HCT116 (cell line): ENCODE measurements around the gene GNG7.
"Not testable (repeated sequence)": the region's sequence is repeated elsewhere in the genome, so short reads cannot be mapped to it uniquely, and the experiment has no call there.

ENCODE experiments used
- CTCF ChIP-seq, 3 experiments: fragments of 200-600 bp in 1 of 3; sonication (generic) in 1 of 3; IDR thresholded peaks in 2 of 3; conservative IDR thresholded peaks in 1 of 3; 2 replicates each; pipeline ENCODE4 v1.5.1; 2012 to 2017; ENCODE audit warnings: low read depth in 2 of 3, low read length in 2 of 3, antibody characterized with exemption in 1 of 3, borderline replicate concordance in 1 of 3, control low read depth in 1 of 3, mild to moderate bottlenecking in 1 of 3, mixed read lengths in 1 of 3, mixed run types in 1 of 3, moderate library complexity in 1 of 3; ENCODE audit not compliant: insufficient read depth in 1 of 3
- EGR1 ChIP-seq: IDR thresholded peaks from 2 replicates; pipeline ENCODE4 v1.6.1; 2012; ENCODE audit warnings: low read depth
- EZH2phosphoT487 ChIP-seq: fragments of 200-600 bp; IDR thresholded peaks from 2 replicates; pipeline ENCODE4 v1.6.1; 2018; ENCODE audit warnings: antibody characterized with exemption, borderline replicate concordance
- MAX ChIP-seq: IDR thresholded peaks from 2 replicates; pipeline ENCODE4 v1.6.1; 2012
- POLR2A ChIP-seq: IDR thresholded peaks from 2 replicates; pipeline ENCODE4 v1.7.0; 2011; ENCODE audit warnings: borderline replicate concordance; ENCODE audit not compliant: insufficient read depth, insufficient read length; ENCODE audit errors: extremely low read depth
- POLR2AphosphoS5 ChIP-seq: IDR thresholded peaks from 2 replicates; pipeline ENCODE4 v1.6.1; 2011; ENCODE audit warnings: mild to moderate bottlenecking, low read depth, low read length, moderate library complexity
- SP1 ChIP-seq: IDR thresholded peaks from 2 replicates; pipeline ENCODE4 v1.6.1; 2012; ENCODE audit warnings: low read depth
- YY1 ChIP-seq: IDR thresholded peaks from 2 replicates; pipeline ENCODE4 v1.6.1; 2011; ENCODE audit warnings: low read length, low read depth, moderate library complexity, mild to moderate bottlenecking; ENCODE audit not compliant: insufficient replicate concordance; ENCODE audit errors: extremely low read depth
- ZNF274 ChIP-seq: fragments of 200-500 bp; sonication (Bioruptor generic); IDR thresholded peaks from 2 replicates; pipeline ENCODE4 v1.6.1; 2014; ENCODE audit warnings: mild to moderate bottlenecking, low read depth, low read length, inconsistent platforms
- TF ChIP-seq, protein P1 (sequence below): IDR thresholded peaks from 2 replicates; pipeline ENCODE4 v1.6.1; 2012
- TF ChIP-seq, protein P2 (sequence below): IDR thresholded peaks from 2 replicates; pipeline ENCODE4 v1.6.1; 2011; ENCODE audit warnings: mild to moderate bottlenecking, low read length, moderate library complexity; ENCODE audit not compliant: insufficient replicate concordance; ENCODE audit errors: extremely low read depth

DNA sequence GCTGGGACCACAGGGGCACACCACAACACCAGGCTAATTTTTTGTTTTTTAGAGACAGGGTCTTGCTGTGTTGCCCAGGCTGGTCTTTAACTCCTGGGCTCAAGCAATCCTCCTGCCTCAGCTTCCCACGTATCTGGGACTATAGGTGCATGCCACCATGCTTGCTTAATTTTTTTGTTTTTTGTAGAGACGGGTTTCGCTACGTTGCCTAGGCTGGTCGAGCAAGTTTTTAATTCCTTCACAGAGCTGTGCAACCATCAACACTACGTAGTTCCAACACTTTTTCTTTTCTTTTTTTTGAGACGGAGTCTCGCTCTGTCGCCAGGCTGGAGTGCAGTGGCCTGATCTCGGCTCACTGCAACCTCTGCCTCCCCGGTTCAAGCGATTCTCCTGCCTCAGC, 130.3 kb downstream of the GNG7 start:
- not testable (repeated sequence) for TF ChIP-seq EZH2phosphoT487; POLR2A; YY1; CTCF (IDR thresholded peaks at IDR 0.05 in 2 of 3, conservative IDR thresholded peaks at IDR 0.05 in 1 of 3; ENCODE audit: borderline replicate concordance in 1 of 3, insufficient read depth in 1 of 3, low read depth in 2 of 3, low read length in 2 of 3); MAX; ZNF274; EGR1; SP1; POLR2AphosphoS5
- TF ChIP-seq, protein P1, sequence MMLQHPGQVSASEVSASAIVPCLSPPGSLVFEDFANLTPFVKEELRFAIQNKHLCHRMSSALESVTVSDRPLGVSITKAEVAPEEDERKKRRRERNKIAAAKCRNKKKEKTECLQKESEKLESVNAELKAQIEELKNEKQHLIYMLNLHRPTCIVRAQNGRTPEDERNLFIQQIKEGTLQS: not testable (repeated sequence)
- TF ChIP-seq, protein P2, sequence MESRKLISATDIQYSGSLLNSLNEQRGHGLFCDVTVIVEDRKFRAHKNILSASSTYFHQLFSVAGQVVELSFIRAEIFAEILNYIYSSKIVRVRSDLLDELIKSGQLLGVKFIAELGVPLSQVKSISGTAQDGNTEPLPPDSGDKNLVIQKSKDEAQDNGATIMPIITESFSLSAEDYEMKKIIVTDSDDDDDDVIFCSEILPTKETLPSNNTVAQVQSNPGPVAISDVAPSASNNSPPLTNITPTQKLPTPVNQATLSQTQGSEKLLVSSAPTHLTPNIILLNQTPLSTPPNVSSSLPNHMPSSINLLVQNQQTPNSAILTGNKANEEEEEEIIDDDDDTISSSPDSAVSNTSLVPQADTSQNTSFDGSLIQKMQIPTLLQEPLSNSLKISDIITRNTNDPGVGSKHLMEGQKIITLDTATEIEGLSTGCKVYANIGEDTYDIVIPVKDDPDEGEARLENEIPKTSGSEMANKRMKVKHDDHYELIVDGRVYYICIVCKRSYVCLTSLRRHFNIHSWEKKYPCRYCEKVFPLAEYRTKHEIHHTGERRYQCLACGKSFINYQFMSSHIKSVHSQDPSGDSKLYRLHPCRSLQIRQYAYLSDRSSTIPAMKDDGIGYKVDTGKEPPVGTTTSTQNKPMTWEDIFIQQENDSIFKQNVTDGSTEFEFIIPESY: not testable (repeated sequence)
